HPDE6-E6E7 (cell line): ENCODE results near the gene MBD6.
"Not testable (repeated sequence)": the region's sequence is repeated elsewhere in the genome, so short reads cannot be mapped to it uniquely, and the experiment has no call there.

ENCODE experiments used
- DNase-seq: peaks from one replicate; pipeline ENCODE4 v3.0.0; 2011; ENCODE audit warnings: missing footprints; ENCODE audit errors: extremely low spot score

The MBD6 gene

GRCh38 chr12:57514720-57515407, 7.8 kb upstream of the MBD6 start:
- DNase-seq: no peak

DNA sequence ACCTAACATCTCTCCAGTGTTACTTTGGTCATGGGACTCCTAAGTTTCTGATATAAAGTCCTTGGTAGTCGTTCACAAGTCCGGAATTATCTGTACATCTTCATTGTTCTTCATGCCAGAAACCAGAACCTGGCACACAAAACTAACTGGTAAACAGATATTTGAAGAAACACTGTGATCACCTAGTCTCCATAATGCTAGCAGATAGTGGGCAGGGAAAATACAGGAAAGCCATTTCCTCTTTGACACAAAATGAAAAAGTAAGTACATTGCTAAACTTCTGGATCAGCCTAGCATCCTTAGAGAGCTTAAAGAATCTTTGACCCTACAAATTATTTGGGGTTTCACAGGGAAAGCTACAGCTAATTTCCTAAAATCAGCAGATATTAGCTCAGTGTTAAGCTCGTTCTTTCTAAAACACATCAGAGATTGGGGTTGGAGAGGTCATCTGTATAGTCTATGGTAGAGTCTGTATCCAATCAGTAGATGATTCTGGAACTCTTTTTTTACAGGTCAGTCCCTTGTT, 7.2 kb upstream of the MBD6 start:
- DNase-seq: no peak

- DNase-seq: no peak
Measured at GRCh38 chr12:57515934-57516541, 6.6 kb upstream of the MBD6 start.

DNA sequence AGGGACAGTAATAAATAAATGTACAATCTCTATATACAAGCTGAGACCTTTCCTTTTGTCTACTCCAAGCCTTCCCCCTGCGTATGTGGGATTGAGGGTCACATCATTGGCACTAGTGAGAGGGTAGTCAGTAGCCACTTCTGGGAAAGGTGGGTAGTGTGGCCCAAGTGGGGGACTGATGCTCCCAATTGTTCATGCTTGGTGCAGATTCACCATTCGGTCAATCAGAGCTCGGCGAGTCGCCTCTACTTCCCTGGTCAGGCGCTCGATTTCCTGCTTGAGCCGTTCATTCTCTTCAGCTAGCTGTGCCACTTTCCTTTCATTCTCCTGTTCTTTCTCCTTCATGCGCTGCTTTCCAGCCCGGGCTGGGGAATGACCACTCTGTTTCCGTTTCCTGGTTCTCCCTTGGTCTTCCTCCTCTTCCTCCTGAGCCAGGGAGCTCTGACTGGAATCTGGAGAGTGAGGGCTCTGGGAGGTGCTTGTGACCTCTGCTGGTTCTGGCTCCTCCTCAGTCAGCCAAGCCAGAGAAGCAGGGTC, 5.9 kb upstream of the MBD6 start:
- no peak for DNase-seq

- DNase-seq: no peak
Measured at GRCh38 chr12:57517187-57517586, 5.4 kb upstream of the MBD6 start.

DNA sequence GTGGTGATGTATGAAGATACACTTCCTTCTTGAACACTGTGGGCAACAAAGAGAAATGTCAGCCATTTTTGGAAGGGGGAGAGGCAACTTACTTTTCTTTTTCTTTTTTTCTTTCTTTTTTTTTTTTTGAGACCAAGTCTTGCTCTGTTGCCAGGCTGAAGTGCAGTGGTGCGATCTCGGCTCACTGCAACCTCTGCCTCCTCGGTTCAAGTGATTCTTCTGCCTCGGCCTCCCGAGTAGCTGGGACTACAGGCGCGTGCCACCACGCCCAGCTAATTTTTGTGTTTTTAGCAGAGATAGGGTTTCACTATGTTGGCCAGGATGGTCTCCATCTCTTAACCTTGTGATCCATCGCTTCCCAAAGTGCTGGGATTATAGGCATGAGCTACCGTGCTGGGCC, 4.9 kb upstream of the MBD6 start:
- DNase-seq: not testable (repeated sequence)

GRCh38 chr12:57518176-57518919, 4.3 kb upstream of the MBD6 start:
- no peak for DNase-seq

DNA sequence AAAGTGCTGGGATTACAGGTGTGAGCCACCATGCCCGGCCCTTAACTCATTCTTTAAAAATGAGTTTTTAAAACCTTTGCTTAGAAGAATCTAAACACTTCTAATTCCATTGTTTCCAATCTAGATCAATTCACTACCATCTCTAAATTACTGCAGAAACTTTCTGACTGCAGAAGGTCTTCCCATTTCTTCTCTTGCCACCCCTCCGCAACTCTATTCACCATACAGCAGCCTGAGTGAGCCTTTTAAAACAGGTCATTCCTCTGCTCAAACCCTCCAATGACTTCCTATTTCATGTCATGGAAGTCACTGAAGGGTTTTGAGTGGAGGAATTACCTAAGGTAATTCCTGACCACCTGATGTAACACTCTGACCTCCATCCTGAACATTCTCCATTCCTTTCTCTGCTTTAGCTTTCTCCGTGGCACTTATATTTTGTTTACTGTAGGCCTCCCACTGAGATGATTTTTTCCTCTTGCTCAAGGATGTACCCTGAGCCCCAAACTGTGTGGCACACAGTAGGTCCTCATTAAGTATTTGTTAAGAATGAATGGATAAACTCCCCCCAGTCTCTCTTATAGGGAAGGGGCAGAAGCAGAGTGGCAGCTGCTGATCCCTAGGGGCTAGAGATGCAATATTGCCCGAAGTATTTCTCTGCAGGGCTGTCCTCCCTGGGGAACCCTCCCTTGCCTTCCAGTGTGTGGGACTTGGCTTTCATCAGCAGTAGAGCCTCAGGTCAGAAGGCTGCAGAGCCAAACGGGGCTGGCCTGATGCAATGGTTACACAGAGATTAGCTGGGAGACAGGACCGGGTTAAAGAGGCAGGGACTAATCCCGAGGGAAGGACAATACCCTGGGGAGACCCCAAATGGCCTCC, 3.5 kb upstream of the MBD6 start:
- no peak for DNase-seq

GRCh38 chr12:57519796-57520052, 2.9 kb upstream of the MBD6 start:
- no peak for DNase-seq

DNA sequence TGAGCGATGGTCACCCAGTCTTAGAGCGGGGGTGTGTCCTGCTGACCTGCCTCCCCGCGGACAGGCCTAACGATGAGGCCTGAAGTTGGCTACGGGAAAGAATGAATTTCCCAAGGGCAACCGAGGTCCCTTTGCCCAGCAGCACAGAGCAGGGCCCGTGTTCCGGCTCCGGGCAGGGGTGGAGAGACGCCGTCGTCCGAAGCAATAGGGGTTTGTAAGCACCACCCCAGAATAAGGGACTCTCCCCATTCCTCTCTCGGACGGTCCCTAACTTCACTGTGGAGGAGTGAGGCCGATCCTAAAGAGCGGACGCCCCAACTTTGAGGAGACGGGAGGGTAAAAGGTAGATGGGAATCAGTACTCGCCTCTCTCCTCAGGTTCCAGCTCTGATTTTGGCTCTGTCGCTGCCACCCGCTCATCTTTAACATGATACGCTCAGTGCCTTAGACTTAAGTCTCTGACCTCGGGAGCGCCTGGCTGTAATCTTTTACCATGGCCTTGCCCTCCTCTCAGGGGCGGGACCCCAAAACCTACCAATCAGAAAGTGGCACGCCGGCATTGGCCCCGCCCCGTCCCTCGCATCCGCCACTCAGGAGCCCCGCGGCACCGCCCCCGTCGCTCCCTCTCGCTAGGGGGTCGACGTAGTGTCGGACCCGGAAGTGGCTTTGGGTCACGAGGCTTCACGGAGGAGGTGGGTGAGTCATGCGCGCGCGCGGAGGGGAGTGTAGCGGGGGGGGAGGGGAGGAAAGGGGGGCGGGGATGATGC, 2.4 kb upstream of the MBD6 start, which contains the start of gene DDIT3:
DDIT3 (minus strand) TSS at position 462 of the 766 bp plus-strand sequence. CDS start 3,108 bp downstream, outside the sequence.
- DNase-seq: peak; percentile 88

DNA sequence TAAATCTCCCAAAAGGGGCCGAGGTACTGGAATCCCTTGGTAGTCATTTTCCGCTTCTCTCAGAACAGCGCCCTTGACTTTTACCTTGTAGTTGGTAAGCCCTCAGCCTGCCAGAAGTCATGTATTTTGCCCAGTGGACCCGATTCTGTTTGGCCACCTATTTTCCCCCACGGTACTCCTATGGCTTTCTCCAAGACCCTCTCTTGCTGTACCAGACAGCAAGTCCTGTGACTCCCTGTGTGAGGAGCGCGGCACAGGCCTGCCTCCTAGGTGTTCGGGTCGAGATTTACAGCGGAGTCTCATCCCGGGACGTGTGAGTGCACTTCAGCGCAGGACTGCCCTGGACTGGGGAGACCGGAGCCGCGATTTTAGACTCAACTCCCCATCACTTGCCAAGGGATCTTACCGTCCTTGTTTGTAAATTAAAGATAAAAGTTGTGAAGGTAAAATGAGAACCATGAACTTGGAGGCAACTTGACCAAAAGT, 1.1 kb upstream of the MBD6 start:
- no peak for DNase-seq

DNA sequence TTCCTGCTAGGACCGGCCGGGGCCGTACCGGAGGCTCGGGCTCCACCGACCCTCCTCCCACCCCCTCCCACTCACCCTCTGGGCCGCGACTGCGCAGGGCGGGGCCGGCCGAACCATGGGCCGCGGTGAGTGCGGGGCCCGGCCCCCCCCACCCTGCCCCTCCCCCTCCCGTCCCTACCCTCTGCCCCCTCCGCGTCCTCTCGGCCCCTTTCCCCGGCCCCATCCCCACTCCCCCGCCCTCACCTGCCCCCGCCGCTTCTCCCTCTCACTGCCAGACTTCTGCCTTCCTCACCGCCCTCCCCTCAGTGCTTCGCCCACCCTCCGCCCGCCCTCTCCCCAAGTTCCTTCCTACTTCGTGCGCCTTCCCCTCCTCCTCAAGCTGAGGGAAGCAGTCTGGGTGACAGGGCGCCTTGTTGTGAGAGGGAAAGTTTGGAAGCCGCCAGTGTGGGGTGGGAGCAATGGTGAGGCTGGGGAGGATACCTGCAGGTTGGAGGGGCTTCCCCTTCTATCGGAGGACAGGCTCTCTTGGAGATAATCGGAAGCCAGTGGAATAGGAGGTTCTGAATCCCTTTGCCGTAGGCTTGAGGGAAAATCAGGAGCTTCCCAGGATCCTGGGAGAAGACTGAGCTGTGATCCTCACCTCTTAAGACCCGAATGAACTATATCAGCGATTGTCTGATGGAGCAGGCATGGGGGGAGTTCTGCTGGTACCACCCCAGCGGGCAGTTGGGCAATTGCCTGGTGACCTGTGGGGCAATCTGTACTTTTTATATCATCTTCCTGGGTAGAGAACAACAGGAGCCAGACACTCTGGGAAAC, 472 bp downstream of the MBD6 start:
- no peak for DNase-seq

GRCh38 chr12:57523706-57524614, 1.3 kb downstream of the MBD6 start:
- no peak for DNase-seq

GRCh38 chr12:57524814-57525614, 2.4 kb downstream of the MBD6 start:
- no peak for DNase-seq

DNA sequence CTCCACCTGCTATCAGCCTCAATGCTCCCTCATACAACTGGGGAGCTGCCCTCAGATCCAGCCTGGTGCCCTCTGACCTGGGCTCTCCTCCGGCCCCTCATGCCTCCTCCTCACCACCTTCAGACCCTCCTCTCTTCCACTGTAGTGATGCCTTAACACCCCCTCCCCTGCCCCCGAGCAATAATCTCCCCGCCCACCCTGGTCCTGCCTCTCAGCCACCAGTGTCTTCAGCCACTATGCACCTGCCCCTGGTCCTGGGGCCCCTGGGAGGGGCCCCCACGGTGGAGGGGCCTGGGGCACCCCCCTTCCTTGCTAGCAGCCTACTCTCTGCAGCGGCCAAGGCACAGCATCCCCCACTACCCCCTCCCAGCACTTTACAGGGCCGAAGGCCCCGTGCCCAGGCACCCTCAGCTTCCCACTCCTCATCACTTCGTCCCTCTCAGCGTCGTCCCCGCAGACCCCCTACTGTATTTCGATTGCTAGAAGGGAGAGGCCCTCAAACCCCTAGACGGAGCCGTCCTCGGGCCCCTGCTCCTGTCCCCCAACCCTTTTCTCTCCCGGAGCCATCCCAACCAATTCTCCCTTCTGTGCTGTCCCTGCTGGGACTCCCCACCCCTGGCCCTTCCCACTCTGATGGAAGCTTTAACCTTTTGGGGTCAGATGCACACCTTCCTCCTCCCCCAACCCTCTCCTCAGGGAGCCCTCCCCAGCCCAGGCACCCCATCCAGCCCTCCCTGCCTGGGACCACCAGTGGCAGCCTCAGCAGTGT, 3.2 kb downstream of the MBD6 start:
- no peak for DNase-seq

- DNase-seq: no peak
Measured at GRCh38 chr12:57526477-57527126, 4.0 kb downstream of the MBD6 start.

GRCh38 chr12:57527184-57527583, 4.6 kb downstream of the MBD6 start:
- DNase-seq: no peak
